Prostate gland (tissue), 2 donors: ENCODE measurements around the gene MRPL16. TPM values are rescaled to one million over a fixed set of nuclear protein-coding genes. Genes with fewer than 3 reads are reported as not detected.
"Not testable (repeated sequence)": the region's sequence is repeated elsewhere in the genome, so short reads cannot be mapped to it uniquely, and the experiment has no call there.

Experiments
- DNase-seq: peaks from one replicate; pipeline ENCODE4 v3.0.0-alpha.2; 2019; ENCODE audit warnings: low spot score
- H3K27ac ChIP-seq, 2 donors: fragments of 200-600 bp; sonication (generic); 2 replicates each; pipeline ENCODE4 v1.5.1; 2017 to 2019
- H3K27me3 ChIP-seq: fragments of 200-600 bp; sonication (generic); replicated peaks from 2 replicates; pipeline ENCODE4 v1.5.1; 2019; ENCODE audit not compliant: insufficient read depth
- H3K36me3 ChIP-seq, 2 donors: fragments of 200-600 bp; sonication (generic); 1 replicate in 1 of 2; 2 replicates in 1 of 2; pipeline versions ENCODE4 v1.5.1 to v1.8.1; 2017 to 2019
- H3K4me1 ChIP-seq: fragments of 200-600 bp; sonication (generic); replicated peaks from 2 replicates; pipeline ENCODE4 v1.5.1; 2019
- H3K4me3 ChIP-seq, 2 donors: fragments of 200-600 bp; sonication (generic); 2 replicates each; pipeline ENCODE4 v1.5.1; 2017 to 2019
- H3K9me3 ChIP-seq: fragments of 200-600 bp; sonication (generic); 2 replicates; pipeline ENCODE4 v1.5.1; 2017
- POLR2A ChIP-seq: fragments of 450-650 bp; IDR thresholded peaks from one replicate; pipeline ENCODE4 v1.6.1; 2016; ENCODE audit warnings: antibody characterized with exemption, mild to moderate bottlenecking
- POLR2AphosphoS5 ChIP-seq: sonication (generic); formaldehyde crosslinking; IDR thresholded peaks from one replicate; pipeline ENCODE4 v1.6.1; 2017; ENCODE audit warnings: antibody characterized with exemption
- whole genome bisulfite sequencing: methylation state at CpG from one replicate; pipeline ENCODE4 v1.1.5; 2018; 5-methylcytosine and 5-hydroxymethylcytosine counted together
- intact Hi-C: fragments of 100-400 bp; cut with DNase I; formaldehyde crosslinking; loops from one replicate; pipeline ENCODE4 v1.14.2; 2022
- total RNA-seq, 2 donors: library from RNA; depleted of rRNA; stranded (reverse); fragments of >200 nt; gene quantifications; one replicate each; pipeline ENCODE4 v1.1.0, GENCODE V29; 2016
- TF ChIP-seq, protein P1 (sequence below), 4 experiments: fragments of 200-600 bp in 2 of 4; fragments of 450-650 bp in 2 of 4; sonication (generic) in 2 of 4; IDR thresholded peaks; 1 replicate in 3 of 4; 2 replicates in 1 of 4; pipeline ENCODE4 v1.5.1; 2016 to 2019; ENCODE audit warnings: antibody characterized with exemption in 4 of 4, mild to moderate bottlenecking in 2 of 4, moderate library complexity in 2 of 4

Gene MRPL16
- total RNA-seq, 2 donors from 2014 or later: 38.3 to 97.6 TPM

DNA sequence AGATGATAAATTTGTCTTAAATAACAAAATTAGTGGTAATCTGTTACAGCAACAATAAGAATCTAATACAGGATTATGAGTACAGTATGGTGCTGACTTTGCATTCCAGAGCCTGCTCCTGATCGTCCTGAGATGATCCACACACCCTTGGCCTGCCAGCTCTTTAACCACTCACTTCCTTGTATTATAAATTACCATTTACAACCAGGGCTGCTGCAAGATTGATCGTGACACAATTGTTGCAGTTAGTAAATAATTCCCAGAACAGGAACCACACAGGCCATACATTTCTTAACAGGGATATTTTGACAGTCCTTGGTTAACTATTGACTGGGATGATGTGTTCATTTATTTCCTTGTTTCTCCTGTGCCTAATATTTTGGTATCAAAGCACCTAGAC lies 38.6 kb upstream of the MRPL16 start:
- Histone ChIP-seq H3K27me3 (no peaks in the 10 kb centered on the region), H3K4me3 (no peak overlapping the region), H3K4me1 (no peaks in the 10 kb centered on the region), H3K36me3 (no peaks in the 10 kb centered on the region), H3K27ac (no peak overlapping the region), H3K9me3 (no peaks in the 10 kb centered on the region)
- 14% methylated on average over 2 of the region's 2 CpGs for WGBS
- intact Hi-C loops: no loop called here
- no peak for TF ChIP-seq POLR2A
- no peak for TF ChIP-seq POLR2AphosphoS5
- TF ChIP-seq, protein P1, sequence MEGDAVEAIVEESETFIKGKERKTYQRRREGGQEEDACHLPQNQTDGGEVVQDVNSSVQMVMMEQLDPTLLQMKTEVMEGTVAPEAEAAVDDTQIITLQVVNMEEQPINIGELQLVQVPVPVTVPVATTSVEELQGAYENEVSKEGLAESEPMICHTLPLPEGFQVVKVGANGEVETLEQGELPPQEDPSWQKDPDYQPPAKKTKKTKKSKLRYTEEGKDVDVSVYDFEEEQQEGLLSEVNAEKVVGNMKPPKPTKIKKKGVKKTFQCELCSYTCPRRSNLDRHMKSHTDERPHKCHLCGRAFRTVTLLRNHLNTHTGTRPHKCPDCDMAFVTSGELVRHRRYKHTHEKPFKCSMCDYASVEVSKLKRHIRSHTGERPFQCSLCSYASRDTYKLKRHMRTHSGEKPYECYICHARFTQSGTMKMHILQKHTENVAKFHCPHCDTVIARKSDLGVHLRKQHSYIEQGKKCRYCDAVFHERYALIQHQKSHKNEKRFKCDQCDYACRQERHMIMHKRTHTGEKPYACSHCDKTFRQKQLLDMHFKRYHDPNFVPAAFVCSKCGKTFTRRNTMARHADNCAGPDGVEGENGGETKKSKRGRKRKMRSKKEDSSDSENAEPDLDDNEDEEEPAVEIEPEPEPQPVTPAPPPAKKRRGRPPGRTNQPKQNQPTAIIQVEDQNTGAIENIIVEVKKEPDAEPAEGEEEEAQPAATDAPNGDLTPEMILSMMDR (IDR thresholded peaks at IDR 0.05): no peak
- DNase-seq: no peak

- H3K4me3 ChIP-seq, H3K4me1 ChIP-seq, H3K27me3 ChIP-seq, H3K36me3 ChIP-seq, intact Hi-C loops, H3K27ac ChIP-seq, H3K9me3 ChIP-seq, DNase-seq: not testable (repeated sequence)
- WGBS: 93% methylated on average over 6 of the region's 6 CpGs
Observed at GRCh38 chr11:59848439-59848838, 37.9 kb upstream of the MRPL16 start.

DNA sequence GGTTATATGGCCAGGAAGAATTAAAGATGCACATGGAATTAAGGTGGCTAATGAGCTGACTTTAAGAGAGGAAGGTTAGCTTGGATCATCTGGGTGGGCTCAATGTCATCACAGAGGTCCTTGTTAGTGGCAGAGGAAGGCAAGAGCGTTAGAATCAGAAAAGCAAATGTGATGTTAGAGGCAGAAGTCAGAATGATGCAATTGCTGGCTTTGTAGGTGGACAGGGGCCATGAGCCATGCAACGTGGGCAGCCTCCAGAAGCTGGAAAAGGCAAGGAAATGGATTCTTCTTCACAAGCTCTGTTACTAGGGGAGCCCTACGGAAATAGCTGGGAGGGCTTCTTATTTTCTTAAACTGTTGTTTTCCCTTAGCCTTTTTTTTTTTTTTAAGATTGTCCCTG lies 37.0 kb upstream of the MRPL16 start:
- H3K27me3 ChIP-seq: no peaks in the 10 kb centered on the region
- H3K4me3 ChIP-seq: no peak overlapping the region
- 88% methylated on average over 3 of the region's 3 CpGs for WGBS
- H3K27ac ChIP-seq: no peak overlapping the region
- no peak for DNase-seq
- intact Hi-C loops: no loop called here
- H3K36me3 ChIP-seq: no peaks in the 10 kb centered on the region
- TF ChIP-seq, protein P1 (IDR thresholded peaks at IDR 0.05): no peak
- TF ChIP-seq POLR2A (no peak), POLR2AphosphoS5 (no peak)
- no peaks in the 10 kb centered on the region for H3K9me3 ChIP-seq
- no peaks in the 10 kb centered on the region for H3K4me1 ChIP-seq

DNA sequence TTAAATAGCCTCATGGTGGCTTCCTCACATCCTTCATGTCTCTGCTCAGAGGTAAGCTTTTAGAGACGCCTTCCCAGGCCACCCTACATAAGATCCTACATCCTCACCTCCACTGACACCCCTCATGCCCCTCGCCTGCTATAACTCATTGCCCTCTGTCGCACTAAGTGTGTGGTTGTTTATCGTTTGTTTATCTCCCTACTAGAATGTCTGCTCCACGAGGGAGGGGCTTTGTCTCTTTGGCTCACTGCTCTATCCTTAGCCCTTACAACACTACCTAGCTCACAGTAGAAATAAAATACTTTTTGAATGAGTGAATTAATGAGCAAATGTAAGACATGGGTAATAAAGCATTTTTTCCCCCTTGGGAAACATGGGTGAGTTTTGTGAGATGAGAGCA lies 36.0 kb upstream of the MRPL16 start:
- Histone ChIP-seq H3K27ac (no peak overlapping the region), H3K27me3 (no peaks in the 10 kb centered on the region), H3K9me3 (no peaks in the 10 kb centered on the region), H3K4me1 (no peaks in the 10 kb centered on the region), H3K36me3 (no peaks in the 10 kb centered on the region), H3K4me3 (no peak overlapping the region)
- TF ChIP-seq POLR2A: no peak
- no peak for TF ChIP-seq POLR2AphosphoS5
- TF ChIP-seq, protein P1 (IDR thresholded peaks at IDR 0.05): no peak
- intact Hi-C loops: no loop called here
- WGBS: 62% methylated on average over 5 of the region's 5 CpGs
- no peak for DNase-seq

- TF ChIP-seq POLR2AphosphoS5: no peak
Observed at GRCh38 chr11:59845399-59845798, 34.8 kb upstream of the MRPL16 start, which contains the start of gene CBLIF. CBLIF (minus strand) TSS chr11:59845499; CDS start chr11:59845453, 46 bp downstream.

DNA sequence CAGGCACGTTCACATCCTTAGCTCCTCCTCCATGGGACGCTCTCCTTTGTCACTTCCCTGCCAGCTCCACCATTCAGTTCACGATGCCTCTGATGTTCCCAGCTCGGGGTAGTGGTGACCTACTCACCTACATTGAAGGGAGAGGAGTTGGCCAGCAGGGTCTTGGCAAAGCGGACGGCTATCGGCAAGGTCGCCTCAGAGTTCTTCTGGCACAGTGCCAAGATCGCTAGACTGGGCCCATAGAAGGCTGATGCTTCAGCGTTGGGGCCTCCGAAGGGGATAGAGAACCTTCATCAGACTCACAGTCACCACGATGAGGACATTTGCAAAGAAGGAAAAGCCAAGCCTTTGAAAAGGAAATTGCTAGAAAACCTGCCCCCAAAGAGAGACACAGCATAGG lies 31.7 kb upstream of the MRPL16 start:
- no peak overlapping the region for H3K27ac ChIP-seq
- 81% methylated on average over 12 of the region's 12 CpGs for WGBS
- H3K9me3 ChIP-seq: no peaks in the 10 kb centered on the region
- H3K36me3 ChIP-seq: no peaks in the 10 kb centered on the region
- no peak overlapping the region for H3K4me3 ChIP-seq
- no peaks in the 10 kb centered on the region for H3K4me1 ChIP-seq
- TF ChIP-seq, protein P1 (IDR thresholded peaks at IDR 0.05): no peak
- TF ChIP-seq POLR2AphosphoS5 (no peak), POLR2A (no peak)
- intact Hi-C loops: no loop called here
- no peak for DNase-seq
- no peaks in the 10 kb centered on the region for H3K27me3 ChIP-seq

More at GRCh38 chr11:59845399-59845798, 34.8 kb upstream of the MRPL16 start, which contains the start of gene CBLIF:
- no peak within 1 kb of the TSS for H3K4me3 ChIP-seq
- no peaks in the 10 kb centered on the region for H3K4me1 ChIP-seq
- no peak within 1 kb of the TSS for H3K27ac ChIP-seq
- WGBS: 88% methylated on average over 4 of the region's 4 CpGs
- no peaks in the 10 kb centered on the region for H3K36me3 ChIP-seq
- no peaks in the 10 kb centered on the region for H3K27me3 ChIP-seq
- intact Hi-C loops: no loop called here
- DNase-seq: no peak
- no peaks in the 10 kb centered on the region for H3K9me3 ChIP-seq
